ENCODE results near the gene SH3D21.
A peak's percentile ranks its signal among the peaks of the same experiment; 100 is the strongest.

The SH3D21 gene

DNA sequence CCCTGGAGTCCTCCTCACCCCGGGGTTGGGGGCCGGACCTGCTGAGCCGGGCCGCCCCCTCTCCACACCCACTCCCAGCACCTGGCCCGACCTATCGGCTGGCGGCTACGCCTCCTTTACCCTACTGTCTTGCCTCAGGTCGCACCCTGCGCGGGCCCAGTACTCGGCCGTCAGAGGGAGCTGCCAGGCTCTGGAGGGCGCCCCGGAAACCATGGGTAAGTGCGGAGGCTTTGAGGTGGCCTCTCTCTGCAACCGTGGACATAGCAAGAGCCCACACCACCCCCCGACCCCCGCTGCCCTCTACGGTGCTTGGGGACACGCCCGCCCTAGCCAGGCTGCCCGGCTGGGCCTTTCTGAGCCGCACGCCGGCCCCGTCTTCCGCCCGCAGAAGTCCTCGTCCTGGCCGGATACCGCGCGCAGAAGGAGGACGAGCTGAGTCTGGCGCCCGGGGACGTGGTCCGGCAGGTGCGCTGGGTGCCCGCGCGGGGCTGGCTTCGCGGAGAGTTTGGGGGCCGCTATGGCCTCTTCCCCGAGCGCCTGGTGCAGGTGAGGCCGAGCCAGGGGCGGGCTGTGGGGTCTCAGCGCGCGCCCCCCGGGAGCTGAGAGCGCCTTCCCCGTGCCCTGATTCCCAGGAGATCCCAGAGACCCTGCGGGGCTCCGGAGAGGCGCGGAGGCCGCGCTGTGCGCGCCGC is at the start of gene SH3D21:
Gene SH3D21, plus strand, starts transcription at position 159 of the 692 bp plus-strand sequence. Its CDS starts 53 bp downstream, at position 212.
- no peak for TF ChIP-seq EZH2 (optimal IDR thresholded peaks at IDR 0.05; ENCODE audit: low read depth, low read length)
- TF ChIP-seq EZH2phosphoT487 (IDR thresholded peaks at IDR 0.05; ENCODE audit: low read length): no peak
- TF ChIP-seq, protein P1, sequence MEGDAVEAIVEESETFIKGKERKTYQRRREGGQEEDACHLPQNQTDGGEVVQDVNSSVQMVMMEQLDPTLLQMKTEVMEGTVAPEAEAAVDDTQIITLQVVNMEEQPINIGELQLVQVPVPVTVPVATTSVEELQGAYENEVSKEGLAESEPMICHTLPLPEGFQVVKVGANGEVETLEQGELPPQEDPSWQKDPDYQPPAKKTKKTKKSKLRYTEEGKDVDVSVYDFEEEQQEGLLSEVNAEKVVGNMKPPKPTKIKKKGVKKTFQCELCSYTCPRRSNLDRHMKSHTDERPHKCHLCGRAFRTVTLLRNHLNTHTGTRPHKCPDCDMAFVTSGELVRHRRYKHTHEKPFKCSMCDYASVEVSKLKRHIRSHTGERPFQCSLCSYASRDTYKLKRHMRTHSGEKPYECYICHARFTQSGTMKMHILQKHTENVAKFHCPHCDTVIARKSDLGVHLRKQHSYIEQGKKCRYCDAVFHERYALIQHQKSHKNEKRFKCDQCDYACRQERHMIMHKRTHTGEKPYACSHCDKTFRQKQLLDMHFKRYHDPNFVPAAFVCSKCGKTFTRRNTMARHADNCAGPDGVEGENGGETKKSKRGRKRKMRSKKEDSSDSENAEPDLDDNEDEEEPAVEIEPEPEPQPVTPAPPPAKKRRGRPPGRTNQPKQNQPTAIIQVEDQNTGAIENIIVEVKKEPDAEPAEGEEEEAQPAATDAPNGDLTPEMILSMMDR (IDR thresholded peaks at IDR 0.05; ENCODE audit: low read length): no peak
- Histone ChIP-seq H3K79me2 (ENCODE audit: low read length) (no peaks in the 10 kb centered on the region), H3K36me3 (replicated peaks; ENCODE audit: insufficient read depth, low read length) (peaks cover 7% of the 10 kb centered on the region; the same call in 1 of the 2 replicates), H3F3A (ENCODE audit: insufficient read depth, low read length) (no peaks in the 10 kb centered on the region; the same call in 1 of the 2 replicates), H4K20me1 (ENCODE audit: insufficient read depth, low read length) (no peaks in the 10 kb centered on the region), H3K9me3 (replicated peaks; ENCODE audit: insufficient read depth, low read length) (no peaks in the 10 kb centered on the region), H3K4me2 (ENCODE audit: low read depth, low read length) (peak within 1 kb of the TSS; percentile 80), H3K9me2 (replicated peaks; ENCODE audit: insufficient read depth, low read length) (no peaks in the 10 kb centered on the region), H3K4me1 (ENCODE audit: low read length) (no peaks in the 10 kb centered on the region), H3K4me3 (ENCODE audit: low read length) (peak within 1 kb of the TSS; percentile 61), H3K9ac (ENCODE audit: low read length) (peak within 1 kb of the TSS; percentile 55; the same call in 1 of the 2 replicates), H2AFZ (ENCODE audit: low read length) (peak within 1 kb of the TSS; percentile 77), H3K27me3 (replicated peaks; ENCODE audit: insufficient read depth, low read length) (no peaks in the 10 kb centered on the region), H3K27ac (ENCODE audit: low read length) (peak within 1 kb of the TSS; percentile 13; the same call in 1 of the 2 replicates)
- DNase-seq: peak; percentile 42

DNA sequence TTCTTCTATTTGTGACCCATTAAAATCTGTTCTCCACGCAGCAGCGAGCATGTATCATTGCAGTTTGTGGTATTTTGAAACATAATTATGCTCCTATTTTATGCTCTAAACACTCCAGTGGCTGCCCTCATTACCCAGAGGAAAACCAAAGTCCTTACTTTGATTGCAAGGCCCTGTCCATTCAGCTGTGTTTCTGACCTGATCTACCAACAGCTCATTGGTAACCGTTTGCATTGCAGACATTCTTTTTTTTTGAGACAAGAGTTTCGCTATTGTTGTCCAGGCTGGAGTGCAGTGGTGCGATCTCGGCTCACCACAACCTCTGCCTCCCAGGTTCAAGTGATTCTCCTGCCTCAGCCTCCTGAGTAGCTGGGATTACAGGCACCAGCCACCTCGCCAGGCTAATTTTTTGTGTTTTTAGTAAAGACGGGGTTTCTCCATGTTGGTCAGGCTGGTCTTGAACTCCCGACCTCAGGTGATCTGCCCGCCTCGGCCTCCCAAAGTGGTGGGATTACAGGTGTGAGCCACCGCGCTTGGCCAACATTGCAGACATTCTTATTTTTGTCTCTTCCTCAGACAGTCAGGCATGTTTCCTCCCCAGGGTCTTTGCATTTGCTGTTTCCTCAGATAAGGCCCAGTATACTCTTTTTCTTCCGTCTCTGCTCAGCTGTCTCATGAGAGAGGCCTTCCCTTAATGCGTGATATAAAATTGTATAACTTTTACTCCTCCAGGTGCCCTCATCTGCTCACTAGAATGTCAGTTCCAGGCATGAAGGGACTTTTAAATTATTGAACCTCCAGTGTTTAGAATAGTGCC is 49.4 kb upstream of the SH3D21 start:
- no peaks in the 10 kb centered on the region for H3K9me2 ChIP-seq (replicated peaks; ENCODE audit: insufficient read depth, low read length)
- H3K9me3 ChIP-seq (replicated peaks; ENCODE audit: insufficient read depth, low read length): no peaks in the 10 kb centered on the region
- H3K4me2 ChIP-seq (ENCODE audit: low read depth, low read length): no peak overlapping the region
- no peak for DNase-seq
- no peak overlapping the region for H3K9ac ChIP-seq (ENCODE audit: low read length)
- peaks cover 86% of the 10 kb centered on the region for H3K79me2 ChIP-seq (ENCODE audit: low read length)
- peaks cover 26% of the 10 kb centered on the region; the same call in 1 of the 2 replicates for H4K20me1 ChIP-seq (ENCODE audit: insufficient read depth, low read length)
- no peak overlapping the region for H3K4me3 ChIP-seq (ENCODE audit: low read length)
- H3K27ac ChIP-seq (ENCODE audit: low read length): no peak overlapping the region
- H3K4me1 ChIP-seq (ENCODE audit: low read length): no peaks in the 10 kb centered on the region
- H2AFZ ChIP-seq (ENCODE audit: low read length): no peak overlapping the region
- TF ChIP-seq EZH2phosphoT487 (IDR thresholded peaks at IDR 0.05; ENCODE audit: low read length): no peak
- TF ChIP-seq EZH2 (optimal IDR thresholded peaks at IDR 0.05; ENCODE audit: low read depth, low read length): no peak
- TF ChIP-seq, protein P1 (IDR thresholded peaks at IDR 0.05; ENCODE audit: low read length): no peak
- H3F3A ChIP-seq (ENCODE audit: insufficient read depth, low read length): no peaks in the 10 kb centered on the region
- H3K36me3 ChIP-seq (replicated peaks; ENCODE audit: insufficient read depth, low read length): peaks cover 10% of the 10 kb centered on the region; the same call in 1 of the 2 replicates
- H3K27me3 ChIP-seq (replicated peaks; ENCODE audit: insufficient read depth, low read length): no peaks in the 10 kb centered on the region

GRCh38 chr1:36257375-36257767 is 48.8 kb upstream of the SH3D21 start:
- Histone ChIP-seq H3K36me3 (replicated peaks; ENCODE audit: insufficient read depth, low read length) (peaks cover 10% of the 10 kb centered on the region; the same call in 1 of the 2 replicates), H3K4me1 (ENCODE audit: low read length) (no peaks in the 10 kb centered on the region)

More at GRCh38 chr1:36257375-36257767, 48.8 kb upstream of the SH3D21 start:
- H3K9ac ChIP-seq (ENCODE audit: low read length): no peak overlapping the region
- no peaks in the 10 kb centered on the region for H3F3A ChIP-seq (ENCODE audit: insufficient read depth, low read length)
- no peaks in the 10 kb centered on the region for H3K9me2 ChIP-seq (replicated peaks; ENCODE audit: insufficient read depth, low read length)
- peaks cover 22% of the 10 kb centered on the region; the same call in 1 of the 2 replicates for H4K20me1 ChIP-seq (ENCODE audit: insufficient read depth, low read length)
- no peaks in the 10 kb centered on the region for H3K9me3 ChIP-seq (replicated peaks; ENCODE audit: insufficient read depth, low read length)
- peaks cover 86% of the 10 kb centered on the region for H3K79me2 ChIP-seq (ENCODE audit: low read length)
- no peak for TF ChIP-seq EZH2 (optimal IDR thresholded peaks at IDR 0.05; ENCODE audit: low read depth, low read length)
- TF ChIP-seq, protein P1 (IDR thresholded peaks at IDR 0.05; ENCODE audit: low read length): no peak
- H2AFZ ChIP-seq (ENCODE audit: low read length): no peak overlapping the region
- H3K27ac ChIP-seq (ENCODE audit: low read length): no peak overlapping the region
- no peaks in the 10 kb centered on the region for H3K27me3 ChIP-seq (replicated peaks; ENCODE audit: insufficient read depth, low read length)
- H3K4me3 ChIP-seq (ENCODE audit: low read length): no peak overlapping the region
- no peak for DNase-seq
- H3K4me2 ChIP-seq (ENCODE audit: low read depth, low read length): no peak overlapping the region
